Activated naive CD8-positive, alpha-beta T cell treated with anti-CD3 and anti-CD28 coated beads for 36 hours (primary cell): ENCODE data around the gene DNAJB8. TPM values are rescaled to one million over a fixed set of nuclear protein-coding genes. Genes with fewer than 3 reads are reported as not detected.

Experiments
- DNase-seq: peaks from one replicate; pipeline ENCODE4 v3.0.0; 2021
- H3K27ac Mint-ChIP-seq: one replicate; pipeline ENCODE4 v1.8.0; 2022; ENCODE audit warnings: mild to moderate bottlenecking, moderate library complexity, mixed read lengths
- H3K27me3 Mint-ChIP-seq: one replicate; pipeline ENCODE4 v1.8.0; 2022; ENCODE audit warnings: mild to moderate bottlenecking, mixed read lengths
- H3K36me3 Mint-ChIP-seq: one replicate; pipeline ENCODE4 v1.8.0; 2021; ENCODE audit warnings: mild to moderate bottlenecking, mixed read lengths
- H3K4me1 Mint-ChIP-seq: one replicate; pipeline ENCODE4 v1.8.0; 2021; ENCODE audit warnings: mixed read lengths
- H3K4me3 Mint-ChIP-seq: one replicate; pipeline ENCODE4 v1.8.0; 2022; ENCODE audit warnings: mild to moderate bottlenecking, moderate library complexity, mixed read lengths
- H3K9me3 Mint-ChIP-seq: one replicate; pipeline ENCODE4 v1.8.0; 2022; ENCODE audit warnings: mixed read lengths
- total RNA-seq, 2 experiments: library from RNA; stranded (reverse); gene quantifications; one replicate each; pipeline ENCODE4 v1.2.3, GENCODE V29; 2021

Gene DNAJB8
- total RNA-seq, 2 experiments from 2014 or later, result not detected

DNA sequence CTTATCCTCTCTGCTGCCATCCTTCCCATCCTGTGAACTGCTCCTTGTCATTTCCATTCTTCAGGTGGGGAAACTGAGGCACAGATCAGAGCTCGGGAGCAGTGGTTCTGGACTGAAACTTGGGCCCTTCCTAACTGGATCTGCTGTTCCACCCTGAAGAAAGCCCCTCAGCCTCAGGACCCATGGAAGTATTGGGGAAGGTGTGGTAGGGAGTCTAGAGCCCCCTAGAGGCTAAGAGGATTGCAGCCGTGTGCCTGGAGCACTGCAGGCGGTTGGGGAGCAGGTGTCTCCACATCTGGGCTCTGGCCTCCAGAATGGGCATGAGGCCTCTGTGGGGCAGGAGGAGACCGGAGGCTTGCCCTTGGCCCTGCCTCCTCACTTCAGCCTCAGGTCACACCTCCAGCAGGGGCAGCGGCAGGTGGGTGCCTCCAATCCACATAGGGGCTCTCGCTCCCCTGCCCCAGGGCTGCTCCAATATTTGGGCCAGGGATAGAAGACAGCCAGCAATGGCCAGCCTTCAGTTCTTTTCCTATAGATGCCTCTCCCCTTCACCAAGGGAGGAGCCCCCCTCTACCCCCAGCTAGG is 28.1 kb downstream of the DNAJB8 start:
- H3K36me3 Mint-ChIP-seq, result no peaks in the 10 kb centered on the region
- H3K27ac Mint-ChIP-seq, result no peak overlapping the region
- H3K4me1 Mint-ChIP-seq, result no peaks in the 10 kb centered on the region
- DNase-seq, result no peak
- H3K4me3 Mint-ChIP-seq, result no peak overlapping the region
- H3K27me3 Mint-ChIP-seq, result peaks cover 33% of the 10 kb centered on the region
- no peaks in the 10 kb centered on the region for H3K9me3 Mint-ChIP-seq

DNA sequence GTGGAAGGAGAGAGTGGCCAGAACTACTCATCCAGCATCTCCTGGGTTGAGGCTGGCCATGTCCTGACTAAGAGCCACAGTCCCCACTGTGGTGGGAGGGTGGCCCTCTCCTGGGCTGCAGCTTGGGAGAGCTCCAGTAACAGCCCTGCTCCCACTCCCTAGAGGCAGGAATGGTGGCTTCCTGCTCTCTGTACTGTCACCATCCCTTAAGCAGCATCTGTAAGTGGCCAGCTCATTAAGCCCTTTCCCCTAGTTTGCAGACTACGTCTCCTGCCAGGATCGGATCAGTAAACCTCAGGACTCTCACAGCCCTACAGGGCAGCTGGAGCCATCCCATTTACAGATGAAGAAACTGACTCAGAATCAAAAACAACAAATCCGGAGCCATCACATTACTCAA is 30.5 kb downstream of the DNAJB8 start:
- H3K4me3 Mint-ChIP-seq, result no peak overlapping the region
- peaks cover 52% of the 10 kb centered on the region for H3K27me3 Mint-ChIP-seq
- H3K36me3 Mint-ChIP-seq, result no peaks in the 10 kb centered on the region
- DNase-seq, result no peak
- peaks cover 7% of the 10 kb centered on the region for H3K4me1 Mint-ChIP-seq
- H3K27ac Mint-ChIP-seq, result no peak overlapping the region
- H3K9me3 Mint-ChIP-seq, result no peaks in the 10 kb centered on the region

- Mint-ChIP-seq H3K4me3 (no peak overlapping the region), H3K27ac (no peak overlapping the region), H3K9me3 (no peaks in the 10 kb centered on the region), H3K4me1 (peaks cover 7% of the 10 kb centered on the region), H3K36me3 (no peaks in the 10 kb centered on the region), H3K27me3 (peaks cover 59% of the 10 kb centered on the region)
- DNase-seq, result no peak
Measured at GRCh38 chr3:128435561-128435960, 31.1 kb downstream of the DNAJB8 start.

- Mint-ChIP-seq H3K27me3 (peaks cover 64% of the 10 kb centered on the region), H3K27ac (no peak overlapping the region), H3K4me3 (no peak overlapping the region), H3K36me3 (no peaks in the 10 kb centered on the region), H3K9me3 (no peaks in the 10 kb centered on the region), H3K4me1 (peaks cover 7% of the 10 kb centered on the region)
- no peak for DNase-seq
Measured at GRCh38 chr3:128435058-128435457, 31.6 kb downstream of the DNAJB8 start.

GRCh38 chr3:128434524-128434923 is 32.2 kb downstream of the DNAJB8 start:
- Mint-ChIP-seq H3K4me1 (peaks cover 7% of the 10 kb centered on the region), H3K9me3 (no peaks in the 10 kb centered on the region), H3K36me3 (no peaks in the 10 kb centered on the region), H3K4me3 (no peak overlapping the region), H3K27ac (no peak overlapping the region), H3K27me3 (peaks cover 61% of the 10 kb centered on the region)
- DNase-seq, result no peak

DNA sequence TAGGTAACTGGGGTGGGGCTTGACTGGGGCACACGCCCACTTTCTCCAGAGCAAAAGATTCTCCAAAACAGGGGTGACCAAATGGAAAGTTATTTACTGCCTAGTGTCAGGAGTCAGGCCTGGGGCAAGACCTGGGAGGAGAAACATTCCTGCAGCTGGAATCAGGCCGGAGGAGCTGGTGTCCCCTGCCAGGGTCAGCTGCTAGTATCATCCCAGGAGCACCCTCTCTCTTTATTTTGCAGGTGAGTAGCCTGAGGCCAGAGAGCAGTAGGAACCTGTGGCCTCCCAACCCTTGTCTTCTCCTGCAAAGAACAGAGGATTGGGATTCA is 32.9 kb downstream of the DNAJB8 start:
- no peaks in the 10 kb centered on the region for H3K36me3 Mint-ChIP-seq
- H3K4me3 Mint-ChIP-seq, result no peak overlapping the region

GRCh38 chr3:128432971-128433836 is 33.5 kb downstream of the DNAJB8 start:
- Mint-ChIP-seq H3K4me3 (no peak overlapping the region), H3K36me3 (no peaks in the 10 kb centered on the region), H3K9me3 (no peaks in the 10 kb centered on the region), H3K27ac (no peak overlapping the region), H3K4me1 (peaks cover 7% of the 10 kb centered on the region), H3K27me3 (peaks cover 68% of the 10 kb centered on the region)
- no peak for DNase-seq

More for the DNA sequence above, 32.9 kb downstream of the DNAJB8 start:
- Mint-ChIP-seq H3K9me3 (no peaks in the 10 kb centered on the region), H3K4me1 (peaks cover 7% of the 10 kb centered on the region), H3K27me3 (peaks cover 62% of the 10 kb centered on the region), H3K27ac (no peak overlapping the region)
- no peak for DNase-seq

- DNase-seq, result no peak
- peak overlapping the region; percentile 51 for H3K4me3 Mint-ChIP-seq
- no peak overlapping the region for H3K27ac Mint-ChIP-seq
- no peaks in the 10 kb centered on the region for H3K36me3 Mint-ChIP-seq
- peaks cover 70% of the 10 kb centered on the region for H3K27me3 Mint-ChIP-seq
- no peaks in the 10 kb centered on the region for H3K9me3 Mint-ChIP-seq
- peaks cover 7% of the 10 kb centered on the region for H3K4me1 Mint-ChIP-seq
Measured at GRCh38 chr3:128432301-128432970, 34.3 kb downstream of the DNAJB8 start.

DNA sequence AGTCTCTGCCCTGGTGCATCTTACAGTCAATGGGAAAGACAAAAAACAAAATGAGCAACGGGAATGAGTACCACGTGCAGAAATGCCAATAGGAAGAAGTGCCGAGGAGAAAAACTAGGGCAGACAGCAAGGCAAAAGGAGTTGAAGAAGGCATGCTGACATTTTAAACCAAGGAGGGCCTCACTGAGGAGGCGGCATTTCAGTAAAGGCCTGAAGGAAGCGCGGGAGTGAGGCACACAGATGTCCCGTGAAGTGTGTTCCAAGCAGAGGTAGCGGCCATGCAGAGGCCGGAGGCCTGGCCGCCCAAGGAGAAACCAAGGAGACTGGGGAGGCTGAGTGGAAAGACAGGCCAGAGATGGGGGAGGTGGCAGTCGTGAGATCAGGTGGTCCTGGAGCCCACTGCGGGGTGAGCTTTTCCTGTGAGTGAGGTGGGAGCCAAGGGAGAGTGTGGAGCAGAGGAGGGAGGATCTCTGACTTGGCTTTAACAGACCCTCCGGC is 34.8 kb downstream of the DNAJB8 start:
- no peak for DNase-seq
- H3K9me3 Mint-ChIP-seq, result no peaks in the 10 kb centered on the region
- H3K27ac Mint-ChIP-seq, result no peak overlapping the region
- no peaks in the 10 kb centered on the region for H3K36me3 Mint-ChIP-seq
- peaks cover 7% of the 10 kb centered on the region for H3K4me1 Mint-ChIP-seq
- peak overlapping the region; percentile 51 for H3K4me3 Mint-ChIP-seq
- H3K27me3 Mint-ChIP-seq, result peaks cover 66% of the 10 kb centered on the region

DNA sequence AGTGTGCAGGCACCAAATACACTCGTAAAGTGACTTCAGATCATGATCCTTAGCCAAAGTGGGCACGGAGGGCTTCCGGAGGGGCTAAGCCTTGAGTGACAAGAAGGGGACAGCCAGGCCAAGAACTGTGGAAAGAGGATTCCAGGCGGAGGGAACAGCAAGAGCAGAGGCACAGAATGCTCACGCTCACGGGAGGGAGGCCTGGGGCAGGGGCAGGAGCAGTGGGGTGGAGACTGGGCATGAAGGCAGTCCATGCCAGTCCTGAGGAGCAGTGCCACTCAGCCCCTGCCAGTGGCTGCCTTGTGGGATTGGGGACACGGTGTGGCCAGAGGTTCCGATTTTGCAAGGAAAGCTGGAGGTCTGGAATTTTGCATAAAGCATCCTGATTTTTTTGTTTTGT is 36.0 kb downstream of the DNAJB8 start:
- Mint-ChIP-seq H3K36me3 (no peaks in the 10 kb centered on the region), H3K4me3 (no peak overlapping the region), H3K4me1 (peaks cover 7% of the 10 kb centered on the region), H3K9me3 (no peaks in the 10 kb centered on the region), H3K27ac (no peak overlapping the region), H3K27me3 (peaks cover 63% of the 10 kb centered on the region)
- DNase-seq, result no peak

DNA sequence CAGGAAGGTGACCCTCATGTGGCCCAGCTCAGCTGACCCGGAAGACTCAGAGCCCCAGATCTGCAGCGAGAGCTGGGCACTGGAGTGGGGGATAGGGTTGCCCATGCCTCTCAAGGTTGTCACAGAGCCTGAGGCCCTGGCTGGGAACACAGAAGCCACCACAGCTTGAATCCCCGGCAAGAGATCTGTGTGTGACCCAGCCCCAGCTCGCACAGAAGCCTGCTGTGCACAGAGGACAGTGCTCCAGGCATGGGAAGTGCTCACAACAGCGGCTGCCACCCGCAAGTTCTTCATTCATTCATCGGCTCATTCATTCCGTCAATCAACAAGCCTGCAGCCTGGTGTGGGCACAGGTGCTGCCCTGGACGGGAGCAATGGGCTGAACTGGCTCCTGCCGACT is 36.4 kb downstream of the DNAJB8 start:
- H3K9me3 Mint-ChIP-seq, result no peaks in the 10 kb centered on the region
- no peak overlapping the region for H3K27ac Mint-ChIP-seq
- no peak for DNase-seq
- H3K4me1 Mint-ChIP-seq, result peaks cover 7% of the 10 kb centered on the region
- H3K27me3 Mint-ChIP-seq, result peaks cover 61% of the 10 kb centered on the region
- H3K4me3 Mint-ChIP-seq, result no peak overlapping the region
- no peaks in the 10 kb centered on the region for H3K36me3 Mint-ChIP-seq

DNA sequence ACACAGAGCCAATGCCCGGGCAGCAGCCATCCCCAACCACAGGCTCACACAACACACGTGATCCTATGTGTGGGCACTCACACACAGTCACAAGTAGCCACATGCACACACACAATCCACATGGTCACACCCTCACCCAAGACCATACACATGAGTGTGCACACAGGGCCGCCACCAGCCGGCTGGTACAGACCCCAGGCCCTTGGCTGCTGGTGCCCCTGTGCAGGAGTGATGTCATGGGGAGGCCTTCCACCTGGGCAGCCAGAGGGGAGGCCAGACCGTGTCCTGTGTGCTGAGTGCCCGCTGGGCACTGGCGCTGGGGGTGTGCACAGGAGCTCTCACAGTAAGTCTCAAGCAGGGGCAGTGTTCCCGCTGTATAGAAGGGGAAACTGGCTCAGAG is 36.9 kb downstream of the DNAJB8 start:
- Mint-ChIP-seq H3K4me1 (peaks cover 7% of the 10 kb centered on the region), H3K9me3 (no peaks in the 10 kb centered on the region), H3K27ac (no peak overlapping the region), H3K27me3 (peaks cover 58% of the 10 kb centered on the region), H3K36me3 (no peaks in the 10 kb centered on the region), H3K4me3 (no peak overlapping the region)
- no peak for DNase-seq

DNA sequence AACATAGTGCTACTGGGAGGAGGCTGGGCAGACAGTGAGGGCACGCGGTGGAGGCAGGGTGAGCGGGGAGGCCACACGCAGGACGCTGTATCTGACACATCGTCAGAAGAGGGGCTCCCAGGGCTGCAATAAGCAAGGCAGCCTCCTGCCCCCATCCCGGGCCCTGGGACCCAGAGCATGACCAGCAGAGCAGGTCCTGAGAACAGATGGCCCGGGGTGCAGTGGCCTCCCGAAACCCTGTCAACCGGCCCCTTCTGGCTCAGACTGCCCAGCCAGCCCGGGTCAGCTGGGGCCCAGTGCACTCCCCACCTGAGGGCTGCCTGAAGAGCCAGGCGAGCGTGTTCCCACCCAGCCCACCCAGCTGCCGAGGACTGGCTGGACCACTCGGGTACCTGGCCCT is 37.4 kb downstream of the DNAJB8 start:
- no peak for DNase-seq
- Mint-ChIP-seq H3K4me3 (no peak overlapping the region), H3K4me1 (peaks cover 7% of the 10 kb centered on the region), H3K36me3 (no peaks in the 10 kb centered on the region), H3K27me3 (peaks cover 54% of the 10 kb centered on the region), H3K9me3 (no peaks in the 10 kb centered on the region), H3K27ac (no peak overlapping the region)

GRCh38 chr3:128427872-128428822 is 38.5 kb downstream of the DNAJB8 start:
- no peaks in the 10 kb centered on the region for H3K36me3 Mint-ChIP-seq
- no peak overlapping the region for H3K4me3 Mint-ChIP-seq
- DNase-seq, result no peak
- H3K4me1 Mint-ChIP-seq, result peaks cover 7% of the 10 kb centered on the region
- no peaks in the 10 kb centered on the region for H3K9me3 Mint-ChIP-seq
- H3K27ac Mint-ChIP-seq, result no peak overlapping the region
- peaks cover 44% of the 10 kb centered on the region for H3K27me3 Mint-ChIP-seq
